Measurements from ENCODE around the gene PRSS53.

GRCh38 chr16:31135535-31136286 is 47.0 kb upstream of the PRSS53 start, which contains the start of gene PRSS8:
- TF ChIP-seq POLR2A (IDR thresholded peaks at IDR 0.05; ENCODE audit: low read depth, low read length) = no peak
- TF ChIP-seq TAF1 (IDR thresholded peaks at IDR 0.05; ENCODE audit: low read depth, low read length) = no peak
- TF ChIP-seq POLR2AphosphoS5 (IDR thresholded peaks at IDR 0.05; ENCODE audit: low read depth, low read length) = no peak

Measured in GM12891 (cell line).